ENCODE data around the gene PCNX3.

GRCh38 chr11:65633390-65634108 lies 18.0 kb downstream of the PCNX3 start:
- TF ChIP-seq POLR2A (IDR thresholded peaks at IDR 0.05) (no peak), EP300 (IDR thresholded peaks at IDR 0.05; ENCODE audit: low read depth) (no peak), POLR2AphosphoS5 (IDR thresholded peaks at IDR 0.05) (no peak)
- TF ChIP-seq, protein P1, sequence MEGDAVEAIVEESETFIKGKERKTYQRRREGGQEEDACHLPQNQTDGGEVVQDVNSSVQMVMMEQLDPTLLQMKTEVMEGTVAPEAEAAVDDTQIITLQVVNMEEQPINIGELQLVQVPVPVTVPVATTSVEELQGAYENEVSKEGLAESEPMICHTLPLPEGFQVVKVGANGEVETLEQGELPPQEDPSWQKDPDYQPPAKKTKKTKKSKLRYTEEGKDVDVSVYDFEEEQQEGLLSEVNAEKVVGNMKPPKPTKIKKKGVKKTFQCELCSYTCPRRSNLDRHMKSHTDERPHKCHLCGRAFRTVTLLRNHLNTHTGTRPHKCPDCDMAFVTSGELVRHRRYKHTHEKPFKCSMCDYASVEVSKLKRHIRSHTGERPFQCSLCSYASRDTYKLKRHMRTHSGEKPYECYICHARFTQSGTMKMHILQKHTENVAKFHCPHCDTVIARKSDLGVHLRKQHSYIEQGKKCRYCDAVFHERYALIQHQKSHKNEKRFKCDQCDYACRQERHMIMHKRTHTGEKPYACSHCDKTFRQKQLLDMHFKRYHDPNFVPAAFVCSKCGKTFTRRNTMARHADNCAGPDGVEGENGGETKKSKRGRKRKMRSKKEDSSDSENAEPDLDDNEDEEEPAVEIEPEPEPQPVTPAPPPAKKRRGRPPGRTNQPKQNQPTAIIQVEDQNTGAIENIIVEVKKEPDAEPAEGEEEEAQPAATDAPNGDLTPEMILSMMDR (IDR thresholded peaks at IDR 0.05): no peak
